ENCODE results near the gene FANCC.

Gene FANCC

GRCh38 chr9:95138474-95138873 is 179.0 kb downstream of the FANCC start:
- DNase-seq = no peak
- peaks cover 19 to 29% of the 10 kb centered on the region in 2 donors for H3K36me3 Mint-ChIP-seq
- no peak for ATAC-seq (replicated peaks)
- H3K27me3 Mint-ChIP-seq = no peaks in the 10 kb centered on the region
- H3K4me3 Mint-ChIP-seq = no peak overlapping the region
- no peaks in the 10 kb centered on the region for H3K4me1 Mint-ChIP-seq
- no peaks in the 10 kb centered on the region for H3K9me3 Mint-ChIP-seq
- no peak overlapping the region for H3K27ac Mint-ChIP-seq

GRCh38 chr9:95137587-95138145 is 179.8 kb downstream of the FANCC start:
- no peak overlapping the region for H3K4me3 Mint-ChIP-seq
- H3K9me3 Mint-ChIP-seq = no peaks in the 10 kb centered on the region
- H3K27me3 Mint-ChIP-seq = no peaks in the 10 kb centered on the region
- no peaks in the 10 kb centered on the region for H3K4me1 Mint-ChIP-seq
- DNase-seq (no peak), ATAC-seq (replicated peaks) (no peak)
- no peak overlapping the region for H3K27ac Mint-ChIP-seq
- peaks cover 19 to 25% of the 10 kb centered on the region in 2 donors for H3K36me3 Mint-ChIP-seq

GRCh38 chr9:95135756-95136155 is 181.8 kb downstream of the FANCC start:
- H3K27ac Mint-ChIP-seq = no peak overlapping the region
- H3K36me3 Mint-ChIP-seq = peaks cover 21 to 25% of the 10 kb centered on the region in 2 donors
- DNase-seq (no peak), ATAC-seq (replicated peaks) (no peak)
- H3K27me3 Mint-ChIP-seq = no peaks in the 10 kb centered on the region
- no peak overlapping the region for H3K4me3 Mint-ChIP-seq
- H3K9me3 Mint-ChIP-seq = no peaks in the 10 kb centered on the region
- H3K4me1 Mint-ChIP-seq = no peaks in the 10 kb centered on the region

- H3K27me3 Mint-ChIP-seq = peaks cover 0 to 7% of the 10 kb centered on the region in 2 donors
- H3K4me3 Mint-ChIP-seq = no peak overlapping the region
- H3K4me1 Mint-ChIP-seq = no peaks in the 10 kb centered on the region
- no peak overlapping the region for H3K27ac Mint-ChIP-seq
- ATAC-seq (replicated peaks) (no peak), DNase-seq (no peak)
- H3K9me3 Mint-ChIP-seq = no peaks in the 10 kb centered on the region
- H3K36me3 Mint-ChIP-seq = peaks cover 23 to 30% of the 10 kb centered on the region in 2 donors
These were observed 183.0 kb downstream of the FANCC start for GRCh38 chr9:95134457-95134881.

- peaks cover 0 to 7% of the 10 kb centered on the region in 2 donors for H3K27me3 Mint-ChIP-seq
- DNase-seq = no peak
- H3K4me3 Mint-ChIP-seq = no peak overlapping the region
- no peaks in the 10 kb centered on the region for H3K4me1 Mint-ChIP-seq
- no peaks in the 10 kb centered on the region for H3K9me3 Mint-ChIP-seq
- peaks cover 20 to 30% of the 10 kb centered on the region in 2 donors for H3K36me3 Mint-ChIP-seq
- no peak for ATAC-seq (replicated peaks)
- H3K27ac Mint-ChIP-seq = no peak overlapping the region
These were observed 184.2 kb downstream of the FANCC start for GRCh38 chr9:95133325-95133705.

DNA sequence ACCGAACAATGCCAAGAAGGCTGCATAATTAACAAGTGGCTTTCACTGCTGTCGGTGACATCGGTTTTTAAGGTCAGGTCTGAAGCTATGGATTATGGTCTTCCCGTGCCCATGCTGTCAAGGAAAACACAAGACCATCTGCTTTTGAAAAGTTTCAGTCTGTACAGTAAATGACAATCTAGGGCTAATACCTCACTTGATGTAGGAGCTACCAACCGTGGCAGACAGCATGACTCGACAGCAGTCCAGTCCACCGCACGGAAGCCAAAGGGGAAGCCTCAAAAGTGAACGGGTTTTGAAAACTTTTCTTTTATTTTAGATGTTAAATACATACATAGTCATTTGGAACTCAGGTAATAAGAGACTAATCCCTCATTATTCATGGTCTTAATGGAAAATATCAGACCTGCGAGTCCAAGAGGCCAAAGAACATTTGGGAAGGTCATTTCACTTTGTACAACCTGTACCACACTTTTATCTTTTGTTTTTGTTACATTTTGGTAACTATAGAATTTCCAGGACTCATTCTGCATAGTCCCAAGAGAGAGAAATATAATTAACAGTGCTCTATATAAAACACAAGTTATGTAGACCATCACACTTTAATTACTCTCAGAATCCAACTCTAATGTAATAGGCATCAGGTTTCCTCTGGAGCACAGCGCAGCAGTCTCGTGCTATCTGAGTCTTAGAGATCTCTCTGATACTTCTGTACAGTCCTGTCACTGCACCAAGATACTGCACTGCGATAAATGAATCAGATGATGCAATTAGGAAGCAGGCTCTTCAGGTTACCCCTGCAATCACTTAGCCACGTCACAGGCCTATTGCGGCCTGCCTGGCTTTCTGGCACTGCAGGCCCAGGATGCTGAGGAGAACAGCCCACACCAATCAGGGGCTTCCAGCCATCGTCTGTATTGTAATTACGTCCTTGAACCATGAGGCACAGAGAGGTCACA is 184.9 kb downstream of the FANCC start:
- no peak for DNase-seq
- ATAC-seq (replicated peaks) = no peak
- peaks cover 18 to 27% of the 10 kb centered on the region in 2 donors for H3K36me3 Mint-ChIP-seq
- H3K9me3 Mint-ChIP-seq = no peaks in the 10 kb centered on the region
- H3K4me1 Mint-ChIP-seq = peaks cover 0 to 1% of the 10 kb centered on the region in 2 donors
- H3K27me3 Mint-ChIP-seq = peaks cover 0 to 7% of the 10 kb centered on the region in 2 donors
- no peak overlapping the region for H3K27ac Mint-ChIP-seq
- H3K4me3 Mint-ChIP-seq = no peak overlapping the region

DNA sequence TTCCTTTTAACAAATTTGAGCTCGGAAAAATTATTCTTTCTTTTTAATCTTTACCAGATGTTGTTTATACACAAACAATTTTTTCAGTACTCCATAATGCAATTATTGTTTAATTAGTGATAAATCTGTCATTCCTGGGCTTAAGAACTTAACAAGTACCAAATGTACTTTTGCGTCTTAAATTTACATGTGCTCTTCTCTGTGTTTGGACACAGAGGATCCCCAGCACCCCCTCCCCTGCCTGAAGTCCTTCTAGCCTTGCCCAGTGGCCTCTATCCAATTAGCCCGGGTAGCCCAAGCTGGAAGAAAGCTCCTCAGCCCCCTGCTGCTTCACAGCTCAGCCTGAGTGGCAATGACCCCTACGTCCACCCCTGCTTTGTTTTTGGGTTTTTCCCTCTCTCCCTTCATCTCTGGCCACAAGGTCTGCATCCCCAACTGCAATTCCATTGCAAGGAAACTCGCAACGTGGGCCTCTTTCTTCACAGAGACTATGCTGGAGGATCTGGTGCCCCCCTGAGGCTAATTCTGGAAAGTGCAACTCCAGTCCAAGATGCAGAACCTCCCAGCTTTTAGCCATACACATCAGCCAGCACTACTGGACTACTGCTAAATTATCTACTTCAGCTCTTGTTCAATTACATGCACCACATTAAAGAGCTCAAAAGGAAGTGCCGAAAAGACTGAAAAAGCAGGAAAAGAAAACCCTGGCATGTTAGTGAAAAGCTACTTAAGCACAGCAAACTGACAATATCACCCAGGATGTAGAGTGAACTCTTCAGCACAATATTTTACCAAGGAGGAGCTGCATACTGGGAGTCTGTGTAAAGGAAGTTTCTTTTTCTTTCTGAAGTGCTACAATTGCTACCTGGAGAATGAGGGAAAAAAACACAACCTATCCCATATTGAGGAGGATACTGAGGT is 186.2 kb downstream of the FANCC start:
- ATAC-seq (replicated peaks) = peak; percentile 49 to 65
- Mint-ChIP-seq H3K27me3 (peaks cover 0 to 7% of the 10 kb centered on the region in 2 donors), H3K9me3 (no peaks in the 10 kb centered on the region), H3K4me1 (peaks cover 0 to 5% of the 10 kb centered on the region in 2 donors), H3K27ac (no peak overlapping the region), H3K36me3 (peaks cover 15 to 21% of the 10 kb centered on the region in 2 donors), H3K4me3 (no peak overlapping the region)
- peak; percentile 4 for DNase-seq

- peaks cover 0 to 5% of the 10 kb centered on the region in 2 donors for H3K4me1 Mint-ChIP-seq
- DNase-seq = no peak
- no peak overlapping the region for H3K27ac Mint-ChIP-seq
- no peak for ATAC-seq (replicated peaks)
- H3K9me3 Mint-ChIP-seq = no peaks in the 10 kb centered on the region
- H3K27me3 Mint-ChIP-seq = peaks cover 0 to 7% of the 10 kb centered on the region in 2 donors
- no peak overlapping the region for H3K4me3 Mint-ChIP-seq
- peaks cover 15 to 21% of the 10 kb centered on the region in 2 donors for H3K36me3 Mint-ChIP-seq
These were observed 187.0 kb downstream of the FANCC start for GRCh38 chr9:95130484-95130883.

GRCh38 chr9:95129476-95130291 is 187.8 kb downstream of the FANCC start:
- Mint-ChIP-seq H3K9me3 (no peaks in the 10 kb centered on the region), H3K4me3 (no peak overlapping the region), H3K4me1 (peaks cover 0 to 5% of the 10 kb centered on the region in 2 donors), H3K27me3 (peaks cover 0 to 7% of the 10 kb centered on the region in 2 donors), H3K27ac (no peak overlapping the region), H3K36me3 (peaks cover 11 to 18% of the 10 kb centered on the region in 2 donors)
- no peak for DNase-seq
- no peak for ATAC-seq (replicated peaks)

DNA sequence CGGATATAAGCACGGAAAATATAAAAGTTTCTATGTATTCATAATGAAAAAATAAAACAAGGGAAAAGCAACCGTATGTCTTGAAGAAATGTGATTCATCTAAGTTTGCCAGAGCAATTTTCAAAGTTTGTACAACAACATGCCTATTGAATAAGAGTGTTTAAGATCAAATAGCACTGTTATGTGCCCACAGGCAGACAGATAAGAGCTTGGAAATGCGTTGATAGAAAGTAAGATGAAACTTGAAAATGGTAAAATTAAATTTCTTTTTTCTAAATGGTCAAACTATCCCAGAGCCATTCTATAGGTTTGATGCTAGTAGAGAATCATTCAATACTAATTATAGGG is 189.4 kb downstream of the FANCC start:
- Mint-ChIP-seq H3K9me3 (no peaks in the 10 kb centered on the region), H3K27ac (no peak overlapping the region), H3K4me1 (peaks cover 0 to 5% of the 10 kb centered on the region in 2 donors), H3K27me3 (peaks cover 0 to 7% of the 10 kb centered on the region in 2 donors), H3K36me3 (peaks cover 9 to 13% of the 10 kb centered on the region in 2 donors), H3K4me3 (no peak overlapping the region)
- ATAC-seq (replicated peaks) = no peak
- DNase-seq = no peak

DNA sequence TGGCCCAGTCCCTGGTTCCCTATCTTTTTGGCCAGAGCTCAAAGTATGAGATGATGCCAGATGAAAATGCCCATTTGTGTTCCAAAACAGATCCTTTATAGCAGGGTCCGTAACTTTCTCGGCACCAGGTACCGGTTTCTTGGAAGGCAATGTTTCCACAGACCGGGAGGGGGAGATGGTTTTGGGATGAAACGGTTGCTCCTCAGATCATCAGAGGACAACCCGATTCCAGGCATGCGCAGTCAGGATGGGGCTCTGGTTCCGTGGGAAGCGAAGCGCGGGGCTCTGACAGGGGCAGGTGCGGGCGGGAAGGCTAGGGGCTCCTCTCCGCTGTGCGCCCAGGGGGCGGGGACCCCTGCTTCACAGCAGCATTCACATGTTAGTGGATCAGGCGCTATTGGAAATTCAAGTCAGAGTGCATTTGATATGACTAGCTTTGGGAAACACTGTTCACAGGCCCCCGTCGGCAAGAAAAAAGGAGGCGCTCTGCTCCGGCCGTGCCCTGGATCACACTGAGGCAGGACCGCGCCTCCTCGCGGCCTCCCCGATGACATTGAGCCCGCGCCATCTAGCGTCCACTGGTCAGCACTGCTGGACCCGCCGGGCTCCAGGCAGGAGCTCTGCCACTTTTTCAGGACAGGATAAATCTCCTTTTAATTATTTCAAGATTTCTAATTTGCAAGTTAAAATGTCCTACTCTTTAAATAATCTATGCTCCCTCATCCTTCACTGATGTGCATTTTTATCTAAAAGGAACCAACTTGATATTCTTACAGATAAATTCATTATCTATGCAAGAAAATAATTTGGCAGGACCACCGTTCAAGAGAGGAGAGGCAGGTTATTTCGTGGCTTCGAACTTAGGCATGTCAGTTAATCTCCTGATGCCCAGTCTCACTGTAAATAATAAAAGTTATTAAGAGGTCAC is 190.0 kb downstream of the FANCC start:
- H3K4me1 Mint-ChIP-seq = peaks cover 0 to 5% of the 10 kb centered on the region in 2 donors
- H3K9me3 Mint-ChIP-seq = no peaks in the 10 kb centered on the region
- H3K27ac Mint-ChIP-seq = no peak overlapping the region

DNA sequence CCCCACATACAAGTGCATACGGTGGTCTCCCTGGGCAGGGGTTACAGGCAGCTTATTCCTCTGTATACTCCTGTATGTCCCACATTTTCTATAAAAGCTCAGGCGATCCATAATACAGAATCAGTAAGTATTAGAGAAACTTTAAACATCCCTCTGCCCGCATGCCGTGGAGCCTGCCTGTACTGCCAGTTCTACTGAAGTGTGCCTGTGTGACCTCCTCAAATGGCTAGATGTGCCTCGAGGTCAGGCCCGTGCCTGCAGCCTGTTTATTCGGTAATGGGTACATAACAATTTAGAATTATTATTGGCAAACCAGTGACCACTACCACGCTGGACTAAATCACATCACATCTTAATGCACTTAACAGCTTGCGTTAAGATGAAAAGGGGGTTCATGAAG is 190.8 kb downstream of the FANCC start:
- H3K4me3 Mint-ChIP-seq = no peak overlapping the region

More for the DNA sequence above, 190.0 kb downstream of the FANCC start:
- H3K4me3 Mint-ChIP-seq = peak overlapping the region in 1 of 2 donors; percentile 35
- H3K27me3 Mint-ChIP-seq = peaks cover 0 to 7% of the 10 kb centered on the region in 2 donors
- peaks cover 9 to 14% of the 10 kb centered on the region in 2 donors for H3K36me3 Mint-ChIP-seq
- ATAC-seq (replicated peaks) (peak; percentile 93), DNase-seq (peak; percentile 53)

More for the DNA sequence above, 190.8 kb downstream of the FANCC start:
- H3K4me1 Mint-ChIP-seq = peaks cover 0 to 5% of the 10 kb centered on the region in 2 donors
- H3K9me3 Mint-ChIP-seq = no peaks in the 10 kb centered on the region
- ATAC-seq (replicated peaks) (no peak), DNase-seq (no peak)
- H3K27ac Mint-ChIP-seq = no peak overlapping the region
- H3K27me3 Mint-ChIP-seq = peaks cover 0 to 7% of the 10 kb centered on the region in 2 donors
- peaks cover 9 to 21% of the 10 kb centered on the region in 2 donors for H3K36me3 Mint-ChIP-seq
